H1 (cell line): ENCODE measurements around the gene CEACAM5. TPM values are rescaled to one million over a fixed set of nuclear protein-coding genes. Genes with fewer than 3 reads are reported as not detected.

Experiments
- ASH2L ChIP-seq: fragments of 200-600, 300-600 bp; sonication (generic); IDR thresholded peaks from one replicate; pipeline ENCODE4 v1.7.1; 2017; ENCODE audit warnings: low read length
- BACH1 ChIP-seq: IDR thresholded peaks from 2 replicates; pipeline ENCODE4 v1.6.1; 2012; ENCODE audit warnings: low read length, improper control_type of control experiment
- CHD7 ChIP-seq: fragments of 300-600 bp; sonication (generic); IDR thresholded peaks from 2 replicates; pipeline ENCODE4 v1.7.1; 2012; ENCODE audit warnings: low read length, moderate library complexity, mild to moderate bottlenecking, inconsistent platforms; ENCODE audit not compliant: insufficient replicate concordance
- CREB1 ChIP-seq: IDR thresholded peaks from 2 replicates; pipeline ENCODE4 v1.6.1; 2012; ENCODE audit warnings: inconsistent platforms
- GTF2F1 ChIP-seq: IDR thresholded peaks from 2 replicates; pipeline ENCODE4 v1.6.1; 2012; ENCODE audit warnings: low read depth, low read length, improper control_type of control experiment, borderline replicate concordance
- NANOG ChIP-seq: IDR thresholded peaks from 2 replicates; pipeline ENCODE4 v1.6.1; 2011; ENCODE audit warnings: low read length, low read depth, mild to moderate bottlenecking, inconsistent platforms; ENCODE audit not compliant: insufficient read depth, poor library complexity, severe bottlenecking
- PHF8 ChIP-seq: fragments of 200-600 bp; sonication (generic); conservative IDR thresholded peaks from 2 replicates; pipeline ENCODE4 v1.7.1; 2012; ENCODE audit warnings: low read depth, mild to moderate bottlenecking, inconsistent platforms, low read length, moderate library complexity
- RNF2 ChIP-seq: fragments of 200-900, 300-1000 bp; sonication (generic); IDR thresholded peaks from 2 replicates; pipeline ENCODE4 v1.7.1; 2016; ENCODE audit warnings: borderline replicate concordance, low read depth, mild to moderate bottlenecking, antibody characterized with exemption, low read length; ENCODE audit not compliant: poor library complexity, severe bottlenecking; ENCODE audit errors: missing control alignments
- SP2 ChIP-seq: IDR thresholded peaks from 2 replicates; pipeline ENCODE4 v1.6.1; 2012; ENCODE audit warnings: mild to moderate bottlenecking, low read length, inconsistent platforms
- polyA plus RNA-seq, 7 experiments: library from polyadenylated mRNA; depleted of rRNA in 3 of 7; stranded (reverse) in 5 of 7; unstranded in 2 of 7; fragments of >200 nt in 5 of 7; fragments of 200-250 nt in 2 of 7; gene quantifications; 1 replicate in 5 of 7; 2 replicates in 1 of 7; 4 replicates in 1 of 7; pipeline versions ENCODE4 v1.2.1 to v1.2.3, GENCODE V29; 2011 to 2013; ENCODE audit warnings: missing spikeins in 2 of 7, mixed read lengths in 2 of 7
- total RNA-seq: library from RNA; stranded (reverse); fragmentation: NEBNext Ultra II Directional; extraction: Animal tissue kit (Norgen Biotek cat#: 25700); gene quantifications from 2 replicates; pipeline ENCODE4 v1.2.1, GENCODE V29; 2021

The CEACAM5 gene
- total and polyA plus RNA-seq, 2 of the 8 experiments (the other 6 are each of a cell fraction or from before 2014, with no cell fraction given) = not detected

DNA sequence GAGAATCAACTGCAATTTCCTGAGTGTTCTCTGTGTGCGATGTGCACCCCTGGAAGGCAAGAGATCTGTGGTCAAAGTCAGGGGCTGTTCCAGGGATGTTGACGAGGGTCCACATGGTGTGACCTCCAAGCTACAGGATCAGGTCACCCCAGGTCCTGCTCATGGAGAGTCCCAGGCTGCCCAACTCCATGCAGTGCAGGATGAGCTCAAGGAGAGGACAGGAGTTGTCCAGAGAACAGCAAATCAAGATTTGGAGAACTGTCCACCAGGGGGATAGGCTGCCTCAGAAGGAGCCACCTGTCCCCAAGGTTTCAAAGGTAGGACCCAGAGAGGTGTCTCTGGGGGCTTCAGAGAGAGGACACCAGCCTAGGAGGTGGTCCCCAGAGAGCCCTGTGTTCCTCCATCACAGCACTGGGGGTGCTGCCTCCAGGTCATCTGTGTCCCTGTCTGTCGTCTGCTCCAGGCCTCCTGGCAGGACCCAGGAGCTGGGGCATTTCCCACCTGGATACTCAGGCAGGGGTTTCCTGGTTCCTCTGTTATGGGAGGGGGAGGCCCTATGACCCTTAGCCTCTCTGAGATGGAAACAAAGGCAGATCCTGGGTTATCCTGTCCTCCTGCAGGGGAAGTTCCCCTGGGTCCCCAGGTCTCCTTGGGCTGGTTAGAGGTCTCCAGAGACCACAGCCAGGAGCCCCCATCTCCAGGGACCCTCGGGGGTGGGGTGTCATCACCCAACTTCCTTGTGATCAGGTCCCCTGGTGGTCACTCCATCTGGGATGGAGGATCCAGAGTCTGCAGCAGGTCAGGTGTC, 18.2 kb upstream of the CEACAM5 start (continued):
- TF ChIP-seq CHD7 (no peak), BACH1 (no peak), ASH2L (no peak), GTF2F1 (no peak), SP2 (no peak), NANOG (no peak), RNF2 (no peak), CREB1 (no peak), PHF8 (no peak)
